NCI-H1105 (cell line): Measurements from ENCODE around the gene QSOX1.

Source experiments
- DNase-seq: peaks from one replicate; lab custom pipeline; 2025; lab: John Stamatoyannopoulos, UW

QSOX1 gene

GRCh38 chr1:180213401-180214170, 58.9 kb downstream of the QSOX1 start:
- no peak for DNase-seq

- DNase-seq, result no peak
Measured at GRCh38 chr1:180215856-180216625, 61.4 kb downstream of the QSOX1 start.

- DNase-seq, result no peak
Measured at GRCh38 chr1:180217006-180217405, 62.3 kb downstream of the QSOX1 start.

- no peak for DNase-seq
Measured at GRCh38 chr1:180218806-180219765, 64.4 kb downstream of the QSOX1 start.

- no peak for DNase-seq
Measured at GRCh38 chr1:180219776-180220175, 65.1 kb downstream of the QSOX1 start.

- no peak for DNase-seq
Measured at GRCh38 chr1:180221462-180221861, 66.8 kb downstream of the QSOX1 start.

- no peak for DNase-seq
Measured at GRCh38 chr1:180224902-180225301, 70.2 kb downstream of the QSOX1 start.

- DNase-seq, result no peak
Measured at GRCh38 chr1:180225403-180225802, 70.7 kb downstream of the QSOX1 start.

- DNase-seq, result no peak
Measured at GRCh38 chr1:180227861-180228647, 73.4 kb downstream of the QSOX1 start.

- DNase-seq, result no peak
Measured at GRCh38 chr1:180228648-180229482, 74.2 kb downstream of the QSOX1 start.

GRCh38 chr1:180229483-180230415, 75.1 kb downstream of the QSOX1 start, which contains the start of gene LHX4:
TSS of gene LHX4 (plus strand) at chr1:180230264. CDS start at chr1:180230530, 266 bp downstream.
- DNase-seq, result peak; percentile 52

GRCh38 chr1:180230416-180230790, 75.7 kb downstream of the QSOX1 start:
- peak; percentile 26 for DNase-seq

GRCh38 chr1:180230791-180231505, 76.3 kb downstream of the QSOX1 start:
- no peak for DNase-seq

- no peak for DNase-seq
Measured at GRCh38 chr1:180231506-180231921, 76.8 kb downstream of the QSOX1 start.

- DNase-seq, result no peak
Measured at GRCh38 chr1:180231936-180232335, 77.3 kb downstream of the QSOX1 start.

GRCh38 chr1:180232521-180233043, 77.9 kb downstream of the QSOX1 start:
- DNase-seq, result no peak

GRCh38 chr1:180233191-180234011, 78.7 kb downstream of the QSOX1 start:
- DNase-seq, result no peak
